CD4-positive, alpha-beta T cell treated with Interleukin-10 for 1 hour (primary cell): ENCODE results near the gene ANKRD13A.

Experiments used
- DNase-seq: peaks from one replicate; pipeline ENCODE4 v3.0.0-alpha.2; 2020

Gene ANKRD13A

GRCh38 chr12:109998904-109999648 is at the start of gene ANKRD13A:
Gene ANKRD13A (plus strand): TSS chr12:109999430. CDS start chr12:109999689, 259 bp downstream.
- DNase-seq = peak; percentile 96

GRCh38 chr12:109950625-109951024 is 48.6 kb upstream of the ANKRD13A start:
- DNase-seq = no peak

- DNase-seq = no peak
Observed at GRCh38 chr12:109951136-109951535, 48.1 kb upstream of the ANKRD13A start.

GRCh38 chr12:109951751-109952150 is 47.5 kb upstream of the ANKRD13A start:
- DNase-seq = no peak

- no peak for DNase-seq
Observed at GRCh38 chr12:109952160-109952858, 46.9 kb upstream of the ANKRD13A start.

GRCh38 chr12:109952873-109953272 is 46.4 kb upstream of the ANKRD13A start:
- no peak for DNase-seq

- DNase-seq = no peak
Observed at GRCh38 chr12:109953656-109954055, 45.6 kb upstream of the ANKRD13A start.

- no peak for DNase-seq
Observed at GRCh38 chr12:109958374-109958773, 40.9 kb upstream of the ANKRD13A start.

- DNase-seq = no peak
Observed at GRCh38 chr12:109959411-109960093, 39.7 kb upstream of the ANKRD13A start.

GRCh38 chr12:109961201-109961600 is 38.0 kb upstream of the ANKRD13A start:
- no peak for DNase-seq

GRCh38 chr12:109961612-109962011 is 37.6 kb upstream of the ANKRD13A start:
- no peak for DNase-seq

- no peak for DNase-seq
Observed at GRCh38 chr12:109962398-109962797, 36.8 kb upstream of the ANKRD13A start.

GRCh38 chr12:109963330-109963729 is 35.9 kb upstream of the ANKRD13A start:
- DNase-seq = no peak

GRCh38 chr12:109963743-109964429 is 35.3 kb upstream of the ANKRD13A start:
- no peak for DNase-seq

GRCh38 chr12:109966546-109966945 is 32.7 kb upstream of the ANKRD13A start:
- no peak for DNase-seq

- peak; percentile 26 for DNase-seq
Observed at GRCh38 chr12:109967383-109968031, 31.7 kb upstream of the ANKRD13A start.

- peak; percentile 44 for DNase-seq
Observed at GRCh38 chr12:109968032-109968420, 31.2 kb upstream of the ANKRD13A start.

- DNase-seq = no peak
Observed at GRCh38 chr12:109968801-109969200, 30.4 kb upstream of the ANKRD13A start.

GRCh38 chr12:109972821-109973220 is 26.4 kb upstream of the ANKRD13A start:
- DNase-seq = no peak

- DNase-seq = peak; percentile 64
Observed at GRCh38 chr12:109981311-109981710, 17.9 kb upstream of the ANKRD13A start.

- no peak for DNase-seq
Observed at GRCh38 chr12:109982210-109982609, 17.0 kb upstream of the ANKRD13A start.

- DNase-seq = no peak
Observed at GRCh38 chr12:109983432-109984142, 15.6 kb upstream of the ANKRD13A start.
